ENCODE results near the gene MLF2. TPM values are rescaled to one million over a fixed set of nuclear protein-coding genes. Genes with fewer than 3 reads are reported as not detected.

MLF2 gene
- polyA plus RNA-seq, 4 donors = 163 to 233 (median 187) TPM

DNA sequence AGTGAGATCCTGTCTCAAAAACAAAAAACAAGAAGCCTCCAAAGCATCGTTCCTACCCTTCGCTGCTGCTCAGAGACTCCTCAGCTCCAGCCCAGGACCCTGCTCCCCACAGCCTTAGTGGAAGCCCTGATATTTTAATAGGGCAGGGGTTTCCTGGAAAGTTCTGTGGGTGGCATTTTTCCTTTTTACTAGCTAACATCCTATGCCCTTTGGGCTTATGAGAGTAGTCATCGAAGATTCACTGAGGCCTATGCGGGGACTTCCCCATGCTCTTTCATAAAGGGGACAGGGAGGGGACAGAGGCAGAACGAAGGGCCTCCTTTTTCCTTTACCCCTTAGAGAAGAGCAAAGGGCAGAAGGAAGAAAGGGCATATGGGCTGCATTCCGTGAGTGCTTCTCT is 27.6 kb upstream of the MLF2 start:
- DNase-seq (no peak), FAIRE-seq (no peak)
- peak overlapping the region in 1 of 3 donors; percentile 22 for H3K27ac ChIP-seq (ENCODE audit: low read depth in 1 of 3, low read length in 2 of 3)
- peaks cover 0 to 3% (median 0%) of the 10 kb centered on the region in 3 donors for H3K36me3 ChIP-seq (ENCODE audit: control insufficient read depth in 3 of 3, insufficient read depth in 2 of 3, low read depth in 1 of 3, low read length in 3 of 3)
- H3K9me3 ChIP-seq (ENCODE audit: control insufficient read depth in 2 of 2, insufficient read depth in 1 of 2, low read depth in 1 of 2, low read length in 1 of 2) = no peaks in the 10 kb centered on the region
- 57 to 83% (median 74%) methylated on average over 6 of the region's 6 CpGs for WGBS, 3 donors
- H3K27me3 ChIP-seq (ENCODE audit: control insufficient read depth in 3 of 3, insufficient read depth in 3 of 3, low read length in 3 of 3) = peaks cover 0 to 6% (median 0%) of the 10 kb centered on the region in 3 donors
- peaks cover 0 to 35% (median 0%) of the 10 kb centered on the region in 3 donors for H3K4me1 ChIP-seq (ENCODE audit: control insufficient read depth in 3 of 3, insufficient read depth in 2 of 3, low read depth in 1 of 3, low read length in 2 of 3)
- no peak overlapping the region for H3K4me3 ChIP-seq (ENCODE audit: low read depth in 1 of 3, low read length in 3 of 3)

DNA sequence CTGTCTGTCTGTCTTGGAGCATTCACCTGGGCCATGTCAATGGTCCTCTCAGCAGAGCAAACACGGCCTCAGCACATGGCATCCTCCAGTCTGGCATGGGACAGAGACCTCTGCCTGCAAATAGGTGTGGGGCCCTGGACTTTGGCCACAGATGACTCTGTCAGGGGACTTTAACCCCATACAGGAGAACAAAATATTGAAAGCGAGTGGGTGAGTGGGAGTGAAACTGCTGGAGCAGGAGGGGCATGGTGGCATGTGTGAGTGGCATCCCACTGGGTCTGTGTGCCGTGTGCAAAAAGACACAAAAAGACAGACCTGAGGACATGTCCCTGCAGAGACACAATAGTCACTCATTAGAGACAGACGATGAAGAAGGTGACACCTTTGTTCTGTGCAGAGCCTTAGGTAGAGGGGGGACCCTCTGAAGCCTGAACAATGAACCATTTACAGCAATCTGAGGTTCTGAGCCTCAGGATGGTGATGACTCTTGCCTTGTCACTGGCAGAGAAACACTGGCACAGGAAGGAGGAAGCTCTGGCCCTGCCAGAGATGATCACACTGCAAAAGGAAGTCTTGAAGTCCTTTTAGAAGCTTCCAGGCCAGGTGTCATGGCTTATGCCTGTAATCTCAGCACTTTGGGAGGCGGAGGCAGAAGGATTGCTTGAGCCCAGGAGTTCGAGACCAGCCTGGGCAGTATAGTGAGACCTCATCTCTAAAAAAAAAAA is 26.9 kb upstream of the MLF2 start:
- peak overlapping the region; percentile 17 to 30 (median 27) for H3K27ac ChIP-seq (ENCODE audit: low read depth in 1 of 3, low read length in 2 of 3)
- no peaks in the 10 kb centered on the region for H3K9me3 ChIP-seq (ENCODE audit: control insufficient read depth in 2 of 2, insufficient read depth in 1 of 2, low read depth in 1 of 2, low read length in 1 of 2)
- no peak overlapping the region for H3K4me3 ChIP-seq (ENCODE audit: low read depth in 1 of 3, low read length in 3 of 3)
- H3K36me3 ChIP-seq (ENCODE audit: control insufficient read depth in 3 of 3, insufficient read depth in 2 of 3, low read depth in 1 of 3, low read length in 3 of 3) = peaks cover 0 to 10% (median 0%) of the 10 kb centered on the region in 3 donors
- H3K4me1 ChIP-seq (ENCODE audit: control insufficient read depth in 3 of 3, insufficient read depth in 2 of 3, low read depth in 1 of 3, low read length in 2 of 3) = peaks cover 0 to 40% (median 0%) of the 10 kb centered on the region in 3 donors
- peak; percentile 67 to 68 for DNase-seq
- WGBS, 3 donors = 39 to 68% (median 51%) methylated on average over 6 of the region's 6 CpGs
- FAIRE-seq = no peak
- H3K27me3 ChIP-seq (ENCODE audit: control insufficient read depth in 3 of 3, insufficient read depth in 3 of 3, low read length in 3 of 3) = peaks cover 0 to 6% (median 0%) of the 10 kb centered on the region in 3 donors

DNA sequence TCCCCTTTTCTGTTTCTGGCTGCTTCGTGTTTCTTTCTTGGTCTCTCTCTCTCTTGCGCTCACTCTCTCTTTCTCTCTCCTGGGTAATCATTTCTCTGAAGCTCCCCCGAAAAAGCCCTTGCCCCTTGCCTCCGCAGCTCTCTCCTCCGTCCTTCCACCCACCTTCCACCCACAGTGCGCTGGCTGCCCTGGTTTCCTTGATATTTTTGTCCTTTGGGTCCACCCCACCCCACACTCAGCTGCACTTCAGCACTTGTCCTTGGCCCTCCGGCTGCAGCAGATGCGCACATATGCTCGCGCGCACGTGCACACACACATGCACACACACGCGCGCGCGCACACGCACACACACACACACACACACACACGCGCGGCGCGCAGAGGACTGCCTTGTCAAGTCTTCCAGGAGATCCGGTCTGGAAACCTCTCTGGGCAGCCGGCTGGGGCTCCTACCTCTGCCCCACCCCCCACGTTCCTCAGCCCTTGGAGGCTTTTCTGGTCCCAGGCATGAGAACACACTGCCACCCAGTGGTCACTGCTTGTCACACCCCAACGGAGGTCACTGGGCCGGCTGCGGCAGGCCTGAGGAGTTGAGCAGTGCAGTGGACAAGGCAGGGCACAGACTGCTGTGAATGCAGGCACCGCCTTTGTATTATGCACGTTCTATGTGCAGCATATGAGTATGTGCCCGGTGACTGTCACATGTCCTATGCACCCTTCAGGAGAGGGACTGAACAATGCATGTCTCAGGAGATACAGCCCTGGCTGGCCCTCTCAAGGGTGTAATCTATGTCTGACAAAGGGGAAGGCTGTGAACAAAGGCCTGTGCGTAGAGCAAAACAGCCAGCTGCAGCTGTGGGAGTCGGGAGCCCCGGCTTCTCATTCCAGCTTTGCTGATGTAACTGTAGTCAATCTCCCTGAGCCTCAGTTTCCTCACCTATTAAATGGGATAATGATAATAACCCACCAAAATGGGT is 25.9 kb upstream of the MLF2 start:
- 1 to 5% (median 4%) methylated on average over 35 of the region's 35 CpGs for WGBS, 3 donors
- H3K4me3 ChIP-seq (ENCODE audit: low read depth in 1 of 3, low read length in 3 of 3) = peak overlapping the region in 2 of 3 donors; percentile 23 to 29
- FAIRE-seq = no peak

DNA sequence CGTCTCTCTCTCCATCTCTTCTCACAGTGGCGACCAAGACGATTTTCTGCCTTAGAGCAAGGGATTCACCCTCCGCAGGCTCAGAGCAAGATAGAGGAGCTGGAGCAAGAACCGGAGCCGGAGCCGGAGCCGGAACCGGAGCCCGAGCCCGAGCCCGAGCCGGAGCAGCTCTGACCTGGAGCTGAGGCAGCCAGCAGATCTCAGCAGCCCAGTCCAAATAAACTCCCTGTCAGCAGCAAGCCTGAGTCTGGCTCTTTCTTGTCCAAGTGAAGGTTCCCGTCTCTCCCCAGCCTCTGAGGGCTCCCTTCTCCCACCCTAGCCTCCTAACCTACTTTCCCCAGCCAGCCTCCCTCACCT is 25.3 kb upstream of the MLF2 start:
- peak overlapping the region in 1 of 3 donors; percentile 29 for H3K4me3 ChIP-seq (ENCODE audit: low read depth in 1 of 3, low read length in 3 of 3)
- 27 to 59% (median 33%) methylated on average over 14 of the region's 14 CpGs for WGBS, 3 donors
- DNase-seq (no peak), FAIRE-seq (no peak)
- H3K4me1 ChIP-seq (ENCODE audit: control insufficient read depth in 3 of 3, insufficient read depth in 2 of 3, low read depth in 1 of 3, low read length in 2 of 3) = peaks cover 0 to 40% (median 0%) of the 10 kb centered on the region in 3 donors
- H3K9me3 ChIP-seq (ENCODE audit: control insufficient read depth in 2 of 2, insufficient read depth in 1 of 2, low read depth in 1 of 2, low read length in 1 of 2) = no peaks in the 10 kb centered on the region
- peaks cover 0 to 15% (median 0%) of the 10 kb centered on the region in 3 donors for H3K36me3 ChIP-seq (ENCODE audit: control insufficient read depth in 3 of 3, insufficient read depth in 2 of 3, low read depth in 1 of 3, low read length in 3 of 3)
- H3K27me3 ChIP-seq (ENCODE audit: control insufficient read depth in 3 of 3, insufficient read depth in 3 of 3, low read length in 3 of 3) = peaks cover 0 to 17% (median 3%) of the 10 kb centered on the region in 3 donors
- peak overlapping the region in 2 of 3 donors; percentile 10 to 50 for H3K27ac ChIP-seq (ENCODE audit: low read depth in 1 of 3, low read length in 2 of 3)

More for the DNA sequence above, 25.9 kb upstream of the MLF2 start:
- H3K9me3 ChIP-seq (ENCODE audit: control insufficient read depth in 2 of 2, insufficient read depth in 1 of 2, low read depth in 1 of 2, low read length in 1 of 2) = no peaks in the 10 kb centered on the region
- peak overlapping the region; percentile 17 to 50 (median 27) for H3K27ac ChIP-seq (ENCODE audit: low read depth in 1 of 3, low read length in 2 of 3)
- H3K4me1 ChIP-seq (ENCODE audit: control insufficient read depth in 3 of 3, insufficient read depth in 2 of 3, low read depth in 1 of 3, low read length in 2 of 3) = peaks cover 0 to 40% (median 0%) of the 10 kb centered on the region in 3 donors
- H3K36me3 ChIP-seq (ENCODE audit: control insufficient read depth in 3 of 3, insufficient read depth in 2 of 3, low read depth in 1 of 3, low read length in 3 of 3) = peaks cover 0 to 15% (median 0%) of the 10 kb centered on the region in 3 donors
- peak; percentile 96 for DNase-seq
- peaks cover 0 to 13% (median 3%) of the 10 kb centered on the region in 3 donors for H3K27me3 ChIP-seq (ENCODE audit: control insufficient read depth in 3 of 3, insufficient read depth in 3 of 3, low read length in 3 of 3)

DNA sequence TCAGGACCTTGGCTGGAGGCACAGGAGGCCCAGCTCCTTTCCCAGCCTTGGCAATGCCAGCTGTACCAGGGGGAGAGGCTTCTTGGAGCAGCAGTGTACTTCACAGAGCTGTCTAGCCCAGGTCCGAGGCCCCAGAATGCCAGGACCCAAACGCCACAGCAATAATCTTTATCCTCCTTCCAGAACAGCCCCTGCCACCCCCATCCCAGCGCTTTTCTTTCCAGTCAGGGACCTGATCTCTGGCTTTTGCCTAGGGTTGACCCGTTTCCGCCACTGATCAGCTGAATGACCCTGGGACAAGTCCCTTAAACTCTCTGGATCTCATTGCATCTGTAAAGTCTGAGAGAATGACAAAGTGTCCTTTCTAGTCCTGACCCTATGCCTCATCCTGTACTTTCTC is 24.4 kb upstream of the MLF2 start:
- FAIRE-seq (no peak), DNase-seq (no peak)
- H3K27me3 ChIP-seq (ENCODE audit: control insufficient read depth in 3 of 3, insufficient read depth in 3 of 3, low read length in 3 of 3) = peaks cover 0 to 24% (median 3%) of the 10 kb centered on the region in 3 donors
- no peak overlapping the region for H3K27ac ChIP-seq (ENCODE audit: low read depth in 1 of 3, low read length in 2 of 3)
- 90 to 98% (median 91%) methylated on average over 5 of the region's 5 CpGs for WGBS, 3 donors
- peaks cover 0 to 40% (median 0%) of the 10 kb centered on the region in 3 donors for H3K4me1 ChIP-seq (ENCODE audit: control insufficient read depth in 3 of 3, insufficient read depth in 2 of 3, low read depth in 1 of 3, low read length in 2 of 3)
- no peaks in the 10 kb centered on the region for H3K9me3 ChIP-seq (ENCODE audit: control insufficient read depth in 2 of 2, insufficient read depth in 1 of 2, low read depth in 1 of 2, low read length in 1 of 2)
- no peak overlapping the region for H3K4me3 ChIP-seq (ENCODE audit: low read depth in 1 of 3, low read length in 3 of 3)
- H3K36me3 ChIP-seq (ENCODE audit: control insufficient read depth in 3 of 3, insufficient read depth in 2 of 3, low read depth in 1 of 3, low read length in 3 of 3) = peaks cover 0 to 15% (median 0%) of the 10 kb centered on the region in 3 donors

DNA sequence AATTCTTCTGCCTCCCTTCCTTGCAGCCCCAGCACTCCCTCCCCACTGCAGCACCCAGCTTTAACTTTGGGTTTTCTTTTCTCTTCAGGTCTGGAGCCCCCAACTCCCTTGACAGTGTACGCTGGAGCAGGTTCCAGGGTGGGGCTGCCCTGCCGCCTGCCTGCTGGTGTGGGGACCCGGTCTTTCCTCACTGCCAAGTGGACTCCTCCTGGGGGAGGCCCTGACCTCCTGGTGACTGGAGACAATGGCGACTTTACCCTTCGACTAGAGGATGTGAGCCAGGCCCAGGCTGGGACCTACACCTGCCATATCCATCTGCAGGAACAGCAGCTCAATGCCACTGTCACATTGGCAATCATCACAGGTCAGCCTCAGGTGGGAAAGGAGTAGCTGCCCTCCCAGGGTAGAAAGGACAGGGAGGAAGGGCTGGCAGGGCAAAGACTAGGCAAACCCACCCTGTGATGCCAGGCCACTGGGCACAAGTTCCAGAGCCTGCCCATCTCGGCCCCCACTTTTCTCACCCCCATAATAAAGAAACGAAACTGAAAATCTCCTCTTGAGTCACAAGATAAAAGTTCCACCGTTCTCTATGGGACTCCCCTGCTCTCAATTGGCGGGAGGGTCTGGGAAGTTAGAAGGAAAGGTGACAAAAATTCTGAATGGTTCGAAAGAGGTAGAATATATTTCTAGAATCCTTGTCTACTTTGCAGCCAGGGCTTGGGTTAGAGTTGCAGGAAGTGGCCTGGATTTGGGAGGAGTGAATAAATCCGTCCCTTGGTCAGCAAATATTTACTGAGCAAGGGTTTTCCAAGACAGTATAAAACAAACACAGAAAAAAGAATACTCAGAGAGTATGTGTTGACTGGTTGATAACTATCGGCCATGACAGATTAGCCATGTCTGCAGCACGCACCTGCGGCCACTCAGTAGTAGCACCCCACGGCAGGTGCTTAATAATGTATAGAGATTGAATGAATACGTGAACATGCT is 22.5 kb upstream of the MLF2 start:
- 39 to 62% (median 43%) methylated on average over 16 of the region's 16 CpGs for WGBS, 3 donors
- Histone ChIP-seq H3K4me1 (ENCODE audit: control insufficient read depth in 3 of 3, insufficient read depth in 2 of 3, low read depth in 1 of 3, low read length in 2 of 3) (peaks cover 0 to 35% (median 0%) of the 10 kb centered on the region in 3 donors), H3K27me3 (ENCODE audit: control insufficient read depth in 3 of 3, insufficient read depth in 3 of 3, low read length in 3 of 3) (peaks cover 0 to 24% (median 3%) of the 10 kb centered on the region in 3 donors), H3K9me3 (ENCODE audit: control insufficient read depth in 2 of 2, insufficient read depth in 1 of 2, low read depth in 1 of 2, low read length in 1 of 2) (no peaks in the 10 kb centered on the region), H3K36me3 (ENCODE audit: control insufficient read depth in 3 of 3, insufficient read depth in 2 of 3, low read depth in 1 of 3, low read length in 3 of 3) (peaks cover 0 to 27% (median under 1%) of the 10 kb centered on the region in 3 donors), H3K27ac (ENCODE audit: low read depth in 1 of 3, low read length in 2 of 3) (peak overlapping the region in 2 of 3 donors; percentile 12 to 22), H3K4me3 (ENCODE audit: low read depth in 1 of 3, low read length in 3 of 3) (no peak overlapping the region)
- DNase-seq (no peak), FAIRE-seq (no peak)

DNA sequence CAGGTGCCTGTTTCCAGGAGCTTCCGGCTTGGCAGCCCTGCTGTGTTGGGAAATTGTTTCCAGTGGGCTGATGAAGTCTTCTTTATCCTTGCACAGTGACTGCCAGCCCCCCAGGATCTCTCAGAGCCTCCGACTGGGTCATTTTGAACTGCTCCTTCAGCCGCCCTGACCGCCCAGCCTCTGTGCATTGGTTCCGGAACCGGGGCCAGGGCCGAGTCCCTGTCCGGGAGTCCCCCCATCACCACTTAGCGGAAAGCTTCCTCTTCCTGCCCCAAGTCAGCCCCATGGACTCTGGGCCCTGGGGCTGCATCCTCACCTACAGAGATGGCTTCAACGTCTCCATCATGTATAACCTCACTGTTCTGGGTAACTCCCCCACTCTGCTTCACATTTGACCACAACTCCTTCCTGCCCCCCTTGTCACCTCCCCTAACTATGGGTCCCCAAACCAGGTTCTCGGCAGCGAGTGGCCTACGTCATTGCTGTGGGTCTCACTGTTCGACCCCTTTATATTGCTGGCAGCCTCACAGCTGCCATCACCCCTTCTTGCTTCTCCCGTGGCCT is 21.6 kb upstream of the MLF2 start:
- peaks cover 0 to 36% (median 2%) of the 10 kb centered on the region in 3 donors for H3K36me3 ChIP-seq (ENCODE audit: control insufficient read depth in 3 of 3, insufficient read depth in 2 of 3, low read depth in 1 of 3, low read length in 3 of 3)
- peaks cover 0 to 26% (median 0%) of the 10 kb centered on the region in 3 donors for H3K4me1 ChIP-seq (ENCODE audit: control insufficient read depth in 3 of 3, insufficient read depth in 2 of 3, low read depth in 1 of 3, low read length in 2 of 3)
- peak overlapping the region in 2 of 3 donors; percentile 15 to 38 for H3K27ac ChIP-seq (ENCODE audit: low read depth in 1 of 3, low read length in 2 of 3)
- peak overlapping the region in 1 of 3 donors; percentile 46 for H3K4me3 ChIP-seq (ENCODE audit: low read depth in 1 of 3, low read length in 3 of 3)
- peaks cover 0 to 24% (median 3%) of the 10 kb centered on the region in 3 donors for H3K27me3 ChIP-seq (ENCODE audit: control insufficient read depth in 3 of 3, insufficient read depth in 3 of 3, low read length in 3 of 3)
- 72 to 80% (median 76%) methylated on average over 15 of the region's 15 CpGs for WGBS, 3 donors
- peak in 1 of 2 donors; percentile 54 for DNase-seq
- no peak for FAIRE-seq
- H3K9me3 ChIP-seq (ENCODE audit: control insufficient read depth in 2 of 2, insufficient read depth in 1 of 2, low read depth in 1 of 2, low read length in 1 of 2) = no peaks in the 10 kb centered on the region
